GM19397 (cell line): Measurements from ENCODE around the gene DISC1.

Experiments
- ATAC-seq: cut with Tn5 transposase; IDR thresholded peaks from one replicate; pipeline ENCODE4 v1.9.1; 2021; ENCODE audit warnings: mild to moderate bottlenecking, moderate library complexity; ENCODE audit not compliant: unreplicated experiment

The DISC1 gene

GRCh38 chr1:231844986-231845502, 218.5 kb downstream of the DISC1 start:
- no peak for ATAC-seq

GRCh38 chr1:231847612-231848397, 221.2 kb downstream of the DISC1 start:
- ATAC-seq: no peak

GRCh38 chr1:231849981-231850380, 223.4 kb downstream of the DISC1 start:
- no peak for ATAC-seq

DNA sequence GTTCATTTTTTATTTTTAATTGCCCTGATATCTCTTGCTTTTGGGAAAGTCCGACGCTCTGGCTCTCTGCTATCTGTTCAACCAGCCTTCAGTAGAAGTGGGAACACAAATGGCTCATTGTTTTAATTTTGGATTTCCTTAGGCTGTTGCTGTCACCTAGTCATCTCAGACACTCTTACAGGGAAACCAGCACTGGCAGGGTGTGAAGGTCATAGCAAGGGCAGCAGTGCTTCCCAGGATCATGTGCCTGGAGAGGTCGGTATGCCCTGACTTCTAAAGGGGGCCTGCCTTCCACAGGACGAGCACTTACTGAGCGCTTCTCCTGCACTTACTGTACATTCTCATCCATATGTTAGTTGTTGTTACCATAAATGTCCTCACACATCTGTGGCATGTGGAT, 224.2 kb downstream of the DISC1 start:
- ATAC-seq: no peak

DNA sequence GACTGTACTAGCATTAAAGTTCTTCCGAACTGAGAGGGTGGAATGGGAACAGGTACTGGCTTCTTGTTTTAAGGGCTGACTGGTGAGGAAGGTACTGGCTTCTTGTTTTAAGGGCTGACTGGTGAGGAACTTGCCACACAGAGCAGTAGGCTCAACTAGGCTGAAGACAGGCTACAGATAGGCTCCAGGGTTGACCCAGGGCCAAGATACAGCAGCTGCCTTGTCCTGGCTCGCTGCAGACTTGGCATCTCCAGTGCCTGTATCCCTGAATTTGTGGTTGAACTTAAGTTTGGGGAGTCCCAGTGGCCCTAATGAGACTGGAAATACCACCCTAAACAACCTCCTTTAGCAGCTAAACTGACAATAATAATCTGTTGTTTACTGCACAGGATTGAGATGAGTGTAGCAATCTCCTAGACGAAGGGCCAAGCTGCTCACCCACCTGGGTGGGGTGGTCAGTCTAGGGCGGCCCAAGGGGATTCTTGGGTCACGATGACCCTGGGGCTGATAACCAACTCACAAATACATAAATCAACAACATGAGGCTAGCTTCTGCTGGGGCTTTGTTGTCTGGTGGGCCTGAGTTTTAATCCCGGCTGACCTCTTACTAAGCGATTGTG, 227.1 kb downstream of the DISC1 start:
- ATAC-seq: no peak

DNA sequence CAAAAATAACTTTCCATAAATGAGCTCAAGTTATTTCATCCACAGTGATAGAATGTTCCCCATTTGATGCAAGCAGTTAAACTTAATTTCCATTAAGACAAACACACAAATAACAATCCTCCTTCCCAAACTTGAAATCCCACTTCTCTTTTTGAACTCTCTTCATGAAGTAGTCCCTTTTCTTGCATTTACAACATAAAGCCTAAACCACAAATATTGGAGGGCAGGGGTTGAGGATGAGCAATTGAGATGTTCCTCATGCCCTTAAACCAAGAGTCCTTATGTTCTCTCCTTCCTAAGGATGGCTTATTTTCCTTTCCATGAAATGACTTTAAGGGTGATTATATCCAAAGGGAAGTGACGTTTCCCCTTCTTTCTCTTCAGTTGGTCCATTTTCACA, 228.8 kb downstream of the DISC1 start:
- no peak for ATAC-seq

DNA sequence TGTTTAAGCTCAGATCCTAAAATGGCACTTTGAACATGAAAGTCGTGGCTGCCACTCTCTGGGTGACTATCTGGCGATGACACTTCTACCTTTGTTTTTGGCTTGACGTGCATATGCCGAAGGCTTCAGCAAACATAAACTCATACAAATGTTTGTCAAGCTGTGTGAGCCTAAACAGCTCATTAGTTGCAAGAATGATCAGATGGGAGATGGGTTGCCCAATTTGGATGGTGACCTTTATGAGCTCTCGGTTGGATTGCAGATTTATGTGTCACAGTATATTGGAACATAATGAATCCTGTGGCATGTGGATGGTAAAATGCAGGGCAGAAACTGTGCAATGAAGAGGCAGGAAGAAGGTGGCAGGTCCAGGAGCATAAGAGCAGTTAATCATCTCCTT, 229.3 kb downstream of the DISC1 start:
- no peak for ATAC-seq

DNA sequence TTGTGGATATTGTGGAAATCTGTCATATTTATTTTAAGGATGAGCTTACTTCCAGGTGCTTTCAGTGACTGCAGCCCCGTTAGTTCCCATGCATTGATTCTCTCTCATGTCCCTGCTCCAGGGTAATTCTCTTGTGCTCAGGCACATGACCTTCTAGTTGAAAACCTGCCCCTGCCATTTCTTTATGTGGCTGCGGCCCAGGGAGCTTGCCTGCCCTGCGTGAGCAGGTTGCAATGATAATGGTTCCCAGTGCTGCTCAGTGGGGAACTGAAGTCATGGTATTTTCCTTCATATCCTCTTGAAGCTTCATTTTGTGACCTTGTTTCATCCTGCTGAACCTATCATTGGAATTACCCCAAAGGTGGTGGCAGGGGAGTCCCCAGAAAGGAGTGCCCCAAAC, 229.8 kb downstream of the DISC1 start:
- no peak for ATAC-seq

- no peak for ATAC-seq
Observed at GRCh38 chr1:231856894-231857293, 230.3 kb downstream of the DISC1 start.

- no peak for ATAC-seq
Observed at GRCh38 chr1:231857609-231858135, 231.1 kb downstream of the DISC1 start.

DNA sequence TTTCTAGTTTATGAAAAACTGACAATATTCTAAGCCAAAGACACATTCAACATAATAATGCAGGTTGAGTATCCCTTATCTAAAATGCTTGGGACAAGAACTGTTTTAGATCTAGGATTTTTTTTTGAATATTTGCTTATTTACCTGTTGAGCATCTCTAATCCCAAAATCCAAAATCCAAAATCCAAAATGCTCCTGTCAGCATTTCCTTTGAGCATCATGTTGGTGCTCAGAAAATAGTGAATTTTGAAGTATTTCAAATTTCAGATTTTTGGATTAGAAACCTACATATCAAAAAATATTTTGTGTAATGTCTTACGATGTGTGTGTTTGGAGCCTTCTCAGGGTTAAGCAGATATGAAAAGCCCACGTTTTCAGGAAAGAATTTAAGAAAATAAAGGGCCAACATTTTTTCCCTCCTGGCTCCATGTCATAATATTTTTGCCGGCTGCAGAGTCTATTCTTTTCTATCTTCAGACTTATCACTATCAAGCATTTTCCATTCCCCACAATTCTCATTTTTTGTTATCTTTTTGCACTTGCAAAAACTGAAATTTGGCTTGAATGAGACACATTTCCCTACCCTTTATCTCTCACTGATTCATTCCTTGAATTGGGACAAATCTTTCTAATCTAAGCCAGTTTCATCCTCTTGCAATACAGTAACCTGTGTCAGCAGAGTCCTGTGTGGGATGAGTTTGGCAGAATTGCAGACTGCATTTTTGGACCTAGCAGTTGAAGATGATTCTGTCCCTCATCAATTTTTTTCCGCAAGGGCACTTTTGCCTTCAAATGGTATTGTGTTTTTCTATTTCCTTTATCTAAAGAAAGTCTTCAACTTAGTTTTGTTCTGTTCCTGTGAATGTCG, 233.9 kb downstream of the DISC1 start:
- no peak for ATAC-seq

- ATAC-seq: no peak
Observed at GRCh38 chr1:231861541-231862481, 235.2 kb downstream of the DISC1 start.

DNA sequence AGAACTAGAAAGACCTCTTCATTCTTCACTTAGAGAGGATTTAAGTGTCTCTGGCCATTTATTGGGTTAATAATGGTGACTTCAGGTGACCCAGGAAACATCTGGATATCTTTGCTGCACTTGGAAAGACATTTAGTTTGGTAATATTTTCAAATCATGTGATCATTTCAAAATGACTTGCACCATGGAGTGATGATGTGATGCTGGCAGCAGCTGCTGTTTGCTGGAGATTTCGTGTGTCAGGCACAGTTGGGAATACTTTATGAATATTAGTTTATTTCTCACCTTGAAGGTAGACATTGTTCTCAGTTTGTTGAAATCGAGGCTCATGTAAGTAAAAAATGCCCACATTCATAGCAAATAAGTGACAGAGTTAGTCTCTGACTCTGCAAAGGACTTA, 236.0 kb downstream of the DISC1 start:
- ATAC-seq: no peak

GRCh38 chr1:231865331-231865730, 238.7 kb downstream of the DISC1 start:
- no peak for ATAC-seq

DNA sequence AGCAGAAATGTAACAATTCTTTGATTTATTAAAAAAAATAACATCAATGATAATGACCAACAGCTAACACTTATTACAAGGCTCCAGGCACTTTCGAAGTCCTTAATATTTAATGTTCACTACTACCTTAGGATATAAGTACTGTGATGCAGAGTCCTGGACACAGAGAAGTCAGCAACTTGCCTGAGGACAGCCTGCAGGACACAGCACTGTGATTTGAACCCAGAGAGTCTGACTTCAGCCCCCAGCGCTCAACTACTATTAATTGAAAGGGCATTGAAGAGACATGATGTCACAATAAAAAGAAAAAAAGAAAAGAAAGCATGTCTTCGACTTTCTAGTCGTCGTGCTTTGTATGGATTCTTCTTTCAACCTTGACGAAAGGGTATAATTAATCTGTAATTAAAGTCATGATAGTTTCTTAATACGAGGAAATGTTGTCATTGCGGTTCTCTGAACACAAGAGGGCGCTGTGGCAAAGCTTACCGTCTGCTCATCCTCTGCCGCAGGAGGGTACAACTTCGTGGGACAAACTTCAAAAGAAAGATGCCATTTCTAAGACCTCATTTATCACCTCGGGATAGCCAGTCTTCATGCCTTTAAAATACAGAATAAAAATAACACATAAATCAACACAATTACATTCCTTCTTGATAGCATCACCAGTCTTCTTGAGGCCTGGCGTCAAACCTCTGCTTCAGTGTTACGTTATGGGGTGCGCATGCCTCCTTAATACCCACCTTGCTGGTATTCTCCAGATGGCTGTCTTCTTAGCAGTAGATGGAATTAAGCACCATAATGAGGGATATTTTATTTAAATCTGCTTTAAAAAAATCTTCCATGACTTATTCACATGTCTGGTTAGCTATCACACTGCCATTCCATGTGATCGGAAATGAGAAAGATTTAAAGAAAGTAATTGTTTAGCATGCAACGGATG, 240.1 kb downstream of the DISC1 start:
- ATAC-seq: no peak

- no peak for ATAC-seq
Observed at GRCh38 chr1:231867607-231868006, 241.0 kb downstream of the DISC1 start.

DNA sequence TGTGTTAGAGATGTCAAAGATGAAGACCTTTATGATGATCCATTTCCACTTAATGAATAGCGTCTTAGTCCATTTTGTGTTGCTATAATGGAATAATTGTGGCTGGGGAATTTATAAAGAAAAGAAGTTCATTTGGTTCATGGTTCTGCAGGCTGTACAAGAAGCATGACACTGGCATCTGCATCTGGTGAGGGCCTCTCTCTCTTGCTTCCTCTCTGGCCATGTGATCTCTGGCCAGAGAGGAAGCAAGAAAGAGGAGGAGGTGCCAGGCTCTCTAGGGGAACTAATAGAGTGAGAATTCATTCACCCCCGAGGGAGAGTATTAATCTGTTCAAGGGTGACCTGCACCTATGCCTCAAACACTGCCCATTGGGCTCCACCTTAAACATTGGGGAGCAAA, 242.8 kb downstream of the DISC1 start:
- ATAC-seq: no peak

DNA sequence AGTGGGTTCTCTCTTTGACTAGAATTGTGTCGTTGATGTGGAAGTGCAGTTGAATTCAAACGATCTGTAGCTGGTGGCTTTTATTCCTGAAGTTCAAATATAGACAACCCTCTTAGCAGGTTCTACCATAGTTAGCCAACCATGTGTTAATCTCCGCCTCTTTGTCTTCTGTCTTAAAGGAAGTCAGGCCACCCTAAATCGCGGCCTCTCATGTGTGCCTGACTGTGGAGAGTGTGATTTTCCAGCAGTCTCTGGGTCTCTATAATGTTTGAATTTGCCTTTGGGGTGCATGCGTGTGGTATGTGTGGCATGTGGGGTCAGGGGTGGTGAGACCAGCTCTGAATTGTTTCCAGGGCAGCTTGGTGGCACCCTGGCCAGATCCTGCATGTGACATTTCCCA, 244.9 kb downstream of the DISC1 start:
- ATAC-seq: no peak

GRCh38 chr1:231871878-231872277, 245.3 kb downstream of the DISC1 start:
- ATAC-seq: no peak
